Measurements from ENCODE around the gene CAD. TPM values are rescaled to one million over a fixed set of nuclear protein-coding genes. Genes with fewer than 3 reads are reported as not detected.

CAD gene
- polyA plus RNA-seq, 1 donor from 2014 or later: 14.2 TPM

- H3K79me2 ChIP-seq (replicated peaks; ENCODE audit: insufficient read depth, low read length): no peaks in the 10 kb centered on the region
- no peaks in the 10 kb centered on the region for H3K9me3 ChIP-seq (ENCODE audit: low read length)
- peaks cover 37% of the 10 kb centered on the region for H3K27me3 ChIP-seq (ENCODE audit: insufficient read depth, low read depth, low read length)
- H3F3A ChIP-seq (ENCODE audit: insufficient read depth, low read length, poor library complexity, severe bottlenecking): no peaks in the 10 kb centered on the region
- TF ChIP-seq REST (IDR thresholded peaks at IDR 0.05; ENCODE audit: borderline replicate concordance): no peak
- no peaks in the 10 kb centered on the region for H4K20me1 ChIP-seq (ENCODE audit: insufficient read depth)
- no peak overlapping the region for H2AFZ ChIP-seq (ENCODE audit: low read depth, low read length)
- no peak overlapping the region for H3K9ac ChIP-seq (ENCODE audit: low read length)
- no peaks in the 10 kb centered on the region for H3K9me2 ChIP-seq (ENCODE audit: insufficient read depth, low read length)
- H3K4me2 ChIP-seq (ENCODE audit: low read length): no peak overlapping the region
- H3K27ac ChIP-seq (ENCODE audit: low read length): no peak overlapping the region
- H3K4me3 ChIP-seq (ENCODE audit: low read length): no peak overlapping the region
- H3K36me3 ChIP-seq (ENCODE audit: insufficient read depth, low read length): no peaks in the 10 kb centered on the region
Observed at GRCh38 chr2:27258051-27258450, 40.9 kb downstream of the CAD start.

GRCh38 chr2:27261241-27261925 is 44.2 kb downstream of the CAD start:
- Histone ChIP-seq H3K27me3 (ENCODE audit: insufficient read depth, low read depth, low read length) (peaks cover 70% of the 10 kb centered on the region), H3K9me3 (ENCODE audit: low read length) (no peaks in the 10 kb centered on the region), H3K4me3 (ENCODE audit: low read length) (no peak overlapping the region), H3K9ac (ENCODE audit: low read length) (no peak overlapping the region), H3K9me2 (ENCODE audit: insufficient read depth, low read length) (no peaks in the 10 kb centered on the region), H3K4me2 (ENCODE audit: low read length) (no peak overlapping the region), H4K20me1 (ENCODE audit: insufficient read depth) (no peaks in the 10 kb centered on the region), H3K79me2 (replicated peaks; ENCODE audit: insufficient read depth, low read length) (no peaks in the 10 kb centered on the region), H2AFZ (ENCODE audit: low read depth, low read length) (no peak overlapping the region), H3K27ac (ENCODE audit: low read length) (no peak overlapping the region), H3F3A (ENCODE audit: insufficient read depth, low read length, poor library complexity, severe bottlenecking) (no peaks in the 10 kb centered on the region), H3K36me3 (ENCODE audit: insufficient read depth, low read length) (no peaks in the 10 kb centered on the region)
- TF ChIP-seq RAD21 (conservative IDR thresholded peaks at IDR 0.05) (no peak), CTCF (IDR thresholded peaks at IDR 0.05; ENCODE audit: poor library complexity, severe bottlenecking) (no peak), TAF1 (IDR thresholded peaks at IDR 0.05; ENCODE audit: low read depth) (no peak)

- no peak overlapping the region for H3K4me2 ChIP-seq (ENCODE audit: low read length)
Observed at GRCh38 chr2:27261926-27262298, 44.7 kb downstream of the CAD start.

More at GRCh38 chr2:27261926-27262298, 44.7 kb downstream of the CAD start:
- Histone ChIP-seq H2AFZ (ENCODE audit: low read depth, low read length) (no peak overlapping the region), H3K9ac (ENCODE audit: low read length) (no peak overlapping the region), H3K9me2 (ENCODE audit: insufficient read depth, low read length) (no peaks in the 10 kb centered on the region), H3F3A (ENCODE audit: insufficient read depth, low read length, poor library complexity, severe bottlenecking) (no peaks in the 10 kb centered on the region), H3K79me2 (replicated peaks; ENCODE audit: insufficient read depth, low read length) (no peaks in the 10 kb centered on the region), H3K27me3 (ENCODE audit: insufficient read depth, low read depth, low read length) (peaks cover 73% of the 10 kb centered on the region), H3K9me3 (ENCODE audit: low read length) (no peaks in the 10 kb centered on the region), H3K27ac (ENCODE audit: low read length) (no peak overlapping the region), H3K36me3 (ENCODE audit: insufficient read depth, low read length) (no peaks in the 10 kb centered on the region), H4K20me1 (ENCODE audit: insufficient read depth) (no peaks in the 10 kb centered on the region), H3K4me3 (ENCODE audit: low read length) (no peak overlapping the region)
- no peak for TF ChIP-seq EP300 (conservative IDR thresholded peaks at IDR 0.05; ENCODE audit: poor library complexity, severe bottlenecking)
- no peak for TF ChIP-seq SMC3 (conservative IDR thresholded peaks at IDR 0.05; ENCODE audit: poor library complexity)
- no peak for TF ChIP-seq TAF1 (IDR thresholded peaks at IDR 0.05; ENCODE audit: low read depth)
- no peak for TF ChIP-seq REST (IDR thresholded peaks at IDR 0.05; ENCODE audit: borderline replicate concordance)
- TF ChIP-seq MXI1 (conservative IDR thresholded peaks at IDR 0.05; ENCODE audit: poor library complexity, severe bottlenecking): no peak
- TF ChIP-seq EZH2 (IDR thresholded peaks at IDR 0.05; ENCODE audit: borderline replicate concordance, insufficient read depth, low read length, poor library complexity, severe bottlenecking): no peak
- no peak for TF ChIP-seq CTCF (IDR thresholded peaks at IDR 0.05; ENCODE audit: poor library complexity, severe bottlenecking)
- TF ChIP-seq POLR2AphosphoS5 (IDR thresholded peaks at IDR 0.05): no peak
- TF ChIP-seq RAD21 (conservative IDR thresholded peaks at IDR 0.05): no peak

All from neural cell (in vitro differentiated cells).